ENCODE results near the gene DCHS1. TPM values are rescaled to one million over a fixed set of nuclear protein-coding genes. Genes with fewer than 3 reads are reported as not detected.

The DCHS1 gene
- total RNA-seq, 1 donor from 2014 or later, result 156 TPM

GRCh38 chr11:6655020-6655789 lies 404 bp downstream of the DCHS1 start:
- H3K4me1 Mint-ChIP-seq (ENCODE audit: unreplicated experiment), result peaks cover 11% of the 10 kb centered on the region
- H3K4me3 Mint-ChIP-seq (ENCODE audit: unreplicated experiment), result no peak overlapping the region
- no peaks in the 10 kb centered on the region for H3K9me3 Mint-ChIP-seq (ENCODE audit: unreplicated experiment)
- TF ChIP-seq CTCF (IDR thresholded peaks at IDR 0.05; ENCODE audit: unreplicated experiment), result no peak
- DNase-seq (ENCODE audit: low spot score), result peak; percentile 38
- H3K27me3 Mint-ChIP-seq (ENCODE audit: unreplicated experiment), result peaks cover 4% of the 10 kb centered on the region
- no peak overlapping the region for H3K27ac Mint-ChIP-seq (ENCODE audit: unreplicated experiment)
- H3K36me3 Mint-ChIP-seq (ENCODE audit: low read depth, unreplicated experiment), result no peaks in the 10 kb centered on the region

DNA sequence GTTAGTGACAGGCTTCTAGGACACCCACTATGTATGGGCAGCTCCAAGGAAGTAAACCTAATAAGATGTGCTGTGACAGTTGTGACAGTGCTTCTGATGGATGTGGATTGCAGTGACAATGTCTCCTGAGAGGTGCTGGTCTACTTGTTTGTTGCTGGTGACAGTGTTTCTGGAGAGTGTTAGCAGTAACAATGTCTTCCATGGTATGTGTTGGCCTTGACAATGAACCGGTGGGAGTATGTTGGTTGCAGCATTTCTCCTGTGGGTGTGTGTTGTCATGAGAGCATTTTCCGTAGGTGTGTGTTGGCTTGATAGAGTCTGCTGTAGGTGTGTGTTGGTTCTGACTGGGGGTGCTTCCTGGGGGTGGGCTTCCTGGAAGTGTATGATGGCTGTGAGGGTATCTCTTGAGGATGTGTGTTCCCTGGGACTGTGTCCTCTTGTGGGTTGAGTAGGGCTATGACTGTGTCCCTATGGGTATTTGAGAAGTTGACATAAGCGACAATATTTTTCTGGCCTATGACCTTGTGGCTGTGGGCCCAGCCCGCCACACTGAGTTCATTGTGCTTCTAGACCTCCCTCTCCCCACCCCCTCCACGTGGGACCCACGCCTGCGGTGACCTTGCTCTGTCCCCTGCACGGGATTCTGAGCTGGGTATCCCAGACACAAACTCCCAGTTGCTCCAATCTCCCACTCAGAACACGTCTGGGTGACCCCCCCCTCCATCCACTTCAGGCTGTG lies 1.2 kb downstream of the DCHS1 start:
- H3K27me3 Mint-ChIP-seq (ENCODE audit: unreplicated experiment), result peaks cover 4% of the 10 kb centered on the region
- peaks cover 11% of the 10 kb centered on the region for H3K4me1 Mint-ChIP-seq (ENCODE audit: unreplicated experiment)
- H3K4me3 Mint-ChIP-seq (ENCODE audit: unreplicated experiment), result no peak overlapping the region
- no peak overlapping the region for H3K27ac Mint-ChIP-seq (ENCODE audit: unreplicated experiment)
- no peak for TF ChIP-seq CTCF (IDR thresholded peaks at IDR 0.05; ENCODE audit: unreplicated experiment)
- no peaks in the 10 kb centered on the region for H3K9me3 Mint-ChIP-seq (ENCODE audit: unreplicated experiment)
- no peaks in the 10 kb centered on the region for H3K36me3 Mint-ChIP-seq (ENCODE audit: low read depth, unreplicated experiment)
- no peak for DNase-seq (ENCODE audit: low spot score)

DNA sequence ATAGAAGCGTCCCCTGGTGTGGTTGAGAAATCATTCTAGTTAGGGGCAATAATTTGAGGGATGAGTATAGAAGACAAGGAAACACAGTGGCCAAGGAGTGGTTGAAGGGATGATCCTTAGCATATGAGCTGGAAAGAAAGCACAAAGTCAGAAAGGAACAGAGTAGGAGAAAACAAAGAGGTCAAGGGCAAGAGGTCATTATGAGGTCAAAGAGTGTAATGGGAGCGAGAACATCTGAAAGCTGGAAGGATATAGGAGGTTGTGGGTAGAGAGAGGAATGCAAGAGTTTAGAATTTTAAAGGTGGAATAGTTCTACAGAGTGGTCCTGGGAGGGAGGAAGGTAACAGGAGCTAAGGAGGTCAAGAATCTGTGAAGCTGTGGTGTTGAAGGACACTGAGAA lies 2.0 kb downstream of the DCHS1 start:
- no peak overlapping the region for H3K27ac Mint-ChIP-seq (ENCODE audit: unreplicated experiment)

GRCh38 chr11:6653097-6653496 lies 2.5 kb downstream of the DCHS1 start:
- DNase-seq (ENCODE audit: low spot score), result no peak
- no peaks in the 10 kb centered on the region for H3K9me3 Mint-ChIP-seq (ENCODE audit: unreplicated experiment)
- no peak for TF ChIP-seq CTCF (IDR thresholded peaks at IDR 0.05; ENCODE audit: unreplicated experiment)
- no peak overlapping the region for H3K27ac Mint-ChIP-seq (ENCODE audit: unreplicated experiment)
- no peaks in the 10 kb centered on the region for H3K36me3 Mint-ChIP-seq (ENCODE audit: low read depth, unreplicated experiment)
- peaks cover 11% of the 10 kb centered on the region for H3K4me1 Mint-ChIP-seq (ENCODE audit: unreplicated experiment)
- H3K27me3 Mint-ChIP-seq (ENCODE audit: unreplicated experiment), result peaks cover 4% of the 10 kb centered on the region
- no peak overlapping the region for H3K4me3 Mint-ChIP-seq (ENCODE audit: unreplicated experiment)

More for the DNA sequence above, 2.0 kb downstream of the DCHS1 start:
- Mint-ChIP-seq H3K27me3 (ENCODE audit: unreplicated experiment) (peaks cover 4% of the 10 kb centered on the region), H3K4me3 (ENCODE audit: unreplicated experiment) (no peak overlapping the region), H3K36me3 (ENCODE audit: low read depth, unreplicated experiment) (no peaks in the 10 kb centered on the region), H3K4me1 (ENCODE audit: unreplicated experiment) (peaks cover 11% of the 10 kb centered on the region), H3K9me3 (ENCODE audit: unreplicated experiment) (no peaks in the 10 kb centered on the region)
- no peak for TF ChIP-seq CTCF (IDR thresholded peaks at IDR 0.05; ENCODE audit: unreplicated experiment)
- DNase-seq (ENCODE audit: low spot score), result no peak

GRCh38 chr11:6652182-6652581 lies 3.4 kb downstream of the DCHS1 start:
- peaks cover 9% of the 10 kb centered on the region for H3K4me1 Mint-ChIP-seq (ENCODE audit: unreplicated experiment)
- DNase-seq (ENCODE audit: low spot score), result no peak
- H3K27me3 Mint-ChIP-seq (ENCODE audit: unreplicated experiment), result peaks cover 4% of the 10 kb centered on the region
- H3K36me3 Mint-ChIP-seq (ENCODE audit: low read depth, unreplicated experiment), result no peaks in the 10 kb centered on the region
- H3K27ac Mint-ChIP-seq (ENCODE audit: unreplicated experiment), result no peak overlapping the region
- no peak overlapping the region for H3K4me3 Mint-ChIP-seq (ENCODE audit: unreplicated experiment)
- TF ChIP-seq CTCF (IDR thresholded peaks at IDR 0.05; ENCODE audit: unreplicated experiment), result no peak
- no peaks in the 10 kb centered on the region for H3K9me3 Mint-ChIP-seq (ENCODE audit: unreplicated experiment)

Data from endothelial cell (in vitro differentiated cells).